ENCODE results near the gene SCG5.

The SCG5 gene

DNA sequence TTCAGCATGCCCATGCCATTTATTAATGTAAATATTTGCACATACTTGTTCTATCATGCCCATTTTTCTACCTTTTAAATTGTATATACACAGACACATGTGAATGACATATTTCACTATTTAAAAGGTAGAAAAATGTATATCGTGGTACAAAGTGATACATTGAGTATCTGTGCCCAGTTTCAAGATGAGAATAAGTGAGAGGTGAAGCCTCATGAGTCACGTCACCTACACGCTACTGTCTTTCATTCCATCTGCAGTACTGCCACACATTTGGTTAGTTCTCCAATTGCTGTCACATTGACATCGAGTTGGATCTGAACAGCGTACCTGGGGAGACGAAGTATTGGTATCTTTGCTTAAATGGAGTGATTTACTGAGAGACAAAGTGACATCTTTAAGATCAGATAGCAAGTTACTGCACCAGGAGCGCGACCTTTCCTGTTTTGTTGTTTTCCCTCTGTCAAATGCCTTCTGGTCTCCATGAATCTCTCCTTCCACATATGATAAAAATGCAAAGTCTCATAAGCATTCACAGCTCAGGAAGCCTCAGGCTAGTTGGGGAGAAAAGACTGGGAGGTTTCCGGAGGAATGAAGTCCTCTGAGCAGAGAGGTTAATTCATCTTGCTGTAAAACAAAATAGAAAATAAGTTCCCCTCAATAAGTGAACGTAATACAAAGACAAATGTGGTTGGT, 88.3 kb downstream of the SCG5 start:
- DNase-seq = no peak

DNA sequence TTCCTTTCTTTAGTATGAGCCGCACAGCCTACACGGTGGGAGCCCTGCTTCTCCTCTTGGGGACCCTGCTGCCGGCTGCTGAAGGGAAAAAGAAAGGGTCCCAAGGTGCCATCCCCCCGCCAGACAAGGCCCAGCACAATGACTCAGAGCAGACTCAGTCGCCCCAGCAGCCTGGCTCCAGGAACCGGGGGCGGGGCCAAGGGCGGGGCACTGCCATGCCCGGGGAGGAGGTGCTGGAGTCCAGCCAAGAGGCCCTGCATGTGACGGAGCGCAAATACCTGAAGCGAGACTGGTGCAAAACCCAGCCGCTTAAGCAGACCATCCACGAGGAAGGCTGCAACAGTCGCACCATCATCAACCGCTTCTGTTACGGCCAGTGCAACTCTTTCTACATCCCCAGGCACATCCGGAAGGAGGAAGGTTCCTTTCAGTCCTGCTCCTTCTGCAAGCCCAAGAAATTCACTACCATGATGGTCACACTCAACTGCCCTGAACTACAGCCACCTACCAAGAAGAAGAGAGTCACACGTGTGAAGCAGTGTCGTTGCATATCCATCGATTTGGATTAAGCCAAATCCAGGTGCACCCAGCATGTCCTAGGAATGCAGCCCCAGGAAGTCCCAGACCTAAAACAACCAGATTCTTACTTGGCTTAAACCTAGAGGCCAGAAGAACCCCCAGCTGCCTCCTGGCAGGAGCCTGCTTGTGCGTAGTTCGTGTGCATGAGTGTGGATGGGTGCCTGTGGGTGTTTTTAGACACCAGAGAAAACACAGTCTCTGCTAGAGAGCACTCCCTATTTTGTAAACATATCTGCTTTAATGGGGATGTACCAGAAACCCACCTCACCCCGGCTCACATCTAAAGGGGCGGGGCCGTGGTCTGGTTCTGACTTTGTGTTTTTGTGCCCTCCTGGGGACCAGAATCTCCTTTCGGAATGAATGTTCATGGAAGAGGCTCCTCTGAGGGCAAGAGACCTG, 89.5 kb downstream of the SCG5 start:
- DNase-seq = peak; percentile 64

DNA sequence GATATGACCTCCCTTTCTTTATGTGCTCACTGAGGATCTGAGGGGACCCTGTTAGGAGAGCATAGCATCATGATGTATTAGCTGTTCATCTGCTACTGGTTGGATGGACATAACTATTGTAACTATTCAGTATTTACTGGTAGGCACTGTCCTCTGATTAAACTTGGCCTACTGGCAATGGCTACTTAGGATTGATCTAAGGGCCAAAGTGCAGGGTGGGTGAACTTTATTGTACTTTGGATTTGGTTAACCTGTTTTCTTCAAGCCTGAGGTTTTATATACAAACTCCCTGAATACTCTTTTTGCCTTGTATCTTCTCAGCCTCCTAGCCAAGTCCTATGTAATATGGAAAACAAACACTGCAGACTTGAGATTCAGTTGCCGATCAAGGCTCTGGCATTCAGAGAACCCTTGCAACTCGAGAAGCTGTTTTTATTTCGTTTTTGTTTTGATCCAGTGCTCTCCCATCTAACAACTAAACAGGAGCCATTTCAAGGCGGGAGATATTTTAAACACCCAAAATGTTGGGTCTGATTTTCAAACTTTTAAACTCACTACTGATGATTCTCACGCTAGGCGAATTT, 91.2 kb downstream of the SCG5 start:
- DNase-seq = no peak

DNA sequence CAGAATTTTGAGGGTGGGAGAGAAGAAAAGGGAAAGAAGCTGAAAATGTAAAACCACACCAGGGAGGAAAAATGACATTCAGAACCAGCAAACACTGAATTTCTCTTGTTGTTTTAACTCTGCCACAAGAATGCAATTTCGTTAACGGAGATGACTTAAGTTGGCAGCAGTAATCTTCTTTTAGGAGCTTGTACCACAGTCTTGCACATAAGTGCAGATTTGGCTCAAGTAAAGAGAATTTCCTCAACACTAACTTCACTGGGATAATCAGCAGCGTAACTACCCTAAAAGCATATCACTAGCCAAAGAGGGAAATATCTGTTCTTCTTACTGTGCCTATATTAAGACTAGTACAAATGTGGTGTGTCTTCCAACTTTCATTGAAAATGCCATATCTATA, 91.8 kb downstream of the SCG5 start:
- DNase-seq = no peak

DNA sequence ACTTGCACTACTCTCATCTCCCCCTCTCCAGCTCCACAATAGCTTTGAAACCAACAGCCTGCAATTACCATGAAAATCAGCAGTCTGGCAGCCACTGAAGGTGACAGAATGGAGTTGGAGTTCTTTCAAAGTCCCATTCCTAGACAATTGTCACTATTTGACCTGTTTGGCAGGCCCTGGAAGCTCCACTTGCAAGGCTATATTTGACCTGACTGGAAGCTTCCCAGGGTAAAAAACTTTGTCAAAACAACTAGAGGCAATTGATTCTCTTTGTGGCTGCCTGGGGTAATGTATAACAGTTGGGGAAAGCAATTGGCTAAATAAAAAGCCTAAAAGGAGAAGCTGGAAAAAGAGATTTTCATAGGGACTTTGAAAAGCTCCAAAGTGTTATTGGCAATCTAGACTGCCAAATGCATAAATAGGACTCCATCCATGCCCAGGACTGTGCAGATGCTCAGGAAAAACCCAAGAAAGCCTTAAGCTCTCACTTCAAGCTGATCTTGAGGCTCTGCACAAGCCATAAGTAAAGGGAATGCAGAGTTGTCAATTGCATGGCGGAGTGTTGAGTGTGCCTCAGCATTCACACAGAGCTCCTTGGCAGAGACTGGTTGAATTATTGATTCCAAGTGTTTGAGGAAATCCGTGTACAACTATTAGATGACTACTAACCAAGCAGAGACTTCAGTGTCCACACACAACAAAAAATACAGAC, 94.6 kb downstream of the SCG5 start:
- DNase-seq = no peak

DNA sequence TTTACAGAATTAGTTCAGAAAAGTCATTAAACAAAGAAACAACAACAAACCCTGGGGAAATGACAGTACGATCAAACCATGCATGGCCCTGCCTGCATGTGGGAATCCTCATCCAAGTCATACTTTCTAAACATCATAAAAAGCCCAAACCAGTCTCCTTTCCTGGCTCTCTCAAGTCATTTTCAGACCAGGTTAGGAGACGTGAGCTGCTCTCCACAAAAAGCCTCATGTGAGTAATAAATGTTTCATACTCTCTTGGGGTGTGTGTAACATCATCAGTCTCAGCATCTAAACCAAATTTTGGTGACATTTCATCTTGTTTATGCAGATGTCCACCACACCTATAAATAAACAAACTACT, 95.2 kb downstream of the SCG5 start:
- DNase-seq = no peak

DNA sequence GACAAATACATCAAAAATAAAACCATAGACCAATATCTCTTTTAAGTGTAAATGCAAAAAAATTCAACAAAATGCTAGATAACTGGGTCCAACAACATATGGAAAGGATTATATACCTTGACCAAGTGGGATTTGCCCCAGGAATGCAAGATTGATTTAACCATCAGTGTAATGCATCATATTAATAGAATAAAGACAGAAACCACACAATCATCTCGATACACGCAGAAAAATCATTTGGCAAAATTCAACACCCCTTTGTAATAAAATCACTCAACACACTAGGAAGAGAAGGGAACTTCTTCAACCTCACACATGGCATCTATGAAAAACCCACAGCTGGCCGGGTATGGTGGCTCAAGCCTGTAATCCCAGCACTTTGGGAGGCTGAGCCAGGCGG, 95.8 kb downstream of the SCG5 start:
- no peak for DNase-seq

DNA sequence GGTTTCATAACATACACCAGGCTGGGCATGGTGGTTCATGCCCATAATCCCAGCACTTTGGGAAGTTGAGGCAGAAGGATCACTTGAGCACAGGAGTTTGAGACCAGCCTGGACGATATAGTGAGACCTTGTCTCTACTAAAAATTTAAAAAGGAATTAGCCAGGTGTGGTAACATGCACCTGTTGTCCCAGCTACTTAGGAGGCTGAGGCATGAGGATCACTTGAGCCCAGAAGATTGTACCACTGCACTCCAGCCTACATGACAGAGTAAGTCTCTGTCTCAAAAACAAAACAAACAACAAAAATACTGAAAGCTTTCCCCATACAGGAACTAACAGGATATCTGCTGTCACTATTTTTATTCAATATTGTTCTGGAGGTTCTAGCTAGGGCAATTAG, 97.2 kb downstream of the SCG5 start:
- no peak for DNase-seq

DNA sequence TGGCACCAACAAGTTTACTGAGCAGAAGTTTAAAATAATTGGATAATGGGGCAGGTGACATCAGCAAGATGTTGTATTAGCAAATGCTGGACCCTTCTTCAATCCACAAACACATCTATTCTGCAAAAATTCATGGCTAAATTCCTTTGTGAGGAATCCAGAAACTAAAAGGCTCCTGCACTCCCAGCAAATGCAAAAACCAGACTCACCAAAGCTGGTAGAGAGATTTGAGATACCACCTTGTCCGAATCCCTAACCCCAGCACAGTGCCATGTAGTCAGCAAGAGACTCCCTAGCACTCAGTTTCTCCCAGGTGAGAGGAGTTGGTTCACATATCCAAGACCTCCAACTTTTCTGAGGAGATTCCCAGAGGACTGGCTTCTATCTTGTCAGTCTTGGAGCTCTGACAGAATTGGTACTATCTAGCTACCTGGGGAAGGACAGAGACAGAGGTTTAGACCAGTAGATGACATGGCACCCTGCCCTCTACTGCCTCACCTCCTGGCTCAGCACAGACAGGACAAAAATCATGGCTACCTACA, 98.1 kb downstream of the SCG5 start:
- DNase-seq = no peak

DNA sequence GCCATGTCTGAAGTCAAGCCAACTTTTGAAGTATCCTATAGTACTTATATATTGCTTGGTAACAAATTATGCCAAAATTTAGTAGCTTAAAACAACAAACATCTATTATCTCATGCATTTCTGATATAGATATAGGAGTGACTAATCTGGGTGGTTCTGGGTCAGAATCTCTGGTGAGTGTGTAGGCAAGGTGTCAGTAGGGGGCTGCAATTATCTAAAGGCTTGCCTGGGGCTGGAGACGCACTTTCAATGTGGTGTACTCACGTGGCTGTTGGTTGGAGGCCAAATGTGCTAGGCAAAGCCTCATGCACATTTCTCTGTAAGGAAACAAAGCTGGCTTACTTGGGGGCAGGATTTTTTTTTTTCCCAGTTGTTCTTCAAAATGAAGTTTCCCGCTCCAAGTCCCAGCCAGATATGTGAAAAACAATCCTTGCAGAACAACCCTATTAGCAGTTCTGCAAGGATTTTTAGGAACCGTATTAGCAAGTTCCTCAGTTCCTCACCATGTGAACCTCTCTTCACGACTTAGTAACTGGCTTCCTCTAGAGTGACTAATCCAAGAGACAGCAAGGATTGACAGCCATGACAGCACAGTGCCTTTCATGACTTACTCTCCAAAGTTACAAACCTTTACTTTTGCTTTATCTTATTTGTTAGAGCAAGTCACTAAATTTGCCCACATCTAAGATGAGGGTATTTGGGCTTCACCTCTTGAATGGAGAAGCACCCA, 102.1 kb downstream of the SCG5 start:
- DNase-seq = no peak

DNA sequence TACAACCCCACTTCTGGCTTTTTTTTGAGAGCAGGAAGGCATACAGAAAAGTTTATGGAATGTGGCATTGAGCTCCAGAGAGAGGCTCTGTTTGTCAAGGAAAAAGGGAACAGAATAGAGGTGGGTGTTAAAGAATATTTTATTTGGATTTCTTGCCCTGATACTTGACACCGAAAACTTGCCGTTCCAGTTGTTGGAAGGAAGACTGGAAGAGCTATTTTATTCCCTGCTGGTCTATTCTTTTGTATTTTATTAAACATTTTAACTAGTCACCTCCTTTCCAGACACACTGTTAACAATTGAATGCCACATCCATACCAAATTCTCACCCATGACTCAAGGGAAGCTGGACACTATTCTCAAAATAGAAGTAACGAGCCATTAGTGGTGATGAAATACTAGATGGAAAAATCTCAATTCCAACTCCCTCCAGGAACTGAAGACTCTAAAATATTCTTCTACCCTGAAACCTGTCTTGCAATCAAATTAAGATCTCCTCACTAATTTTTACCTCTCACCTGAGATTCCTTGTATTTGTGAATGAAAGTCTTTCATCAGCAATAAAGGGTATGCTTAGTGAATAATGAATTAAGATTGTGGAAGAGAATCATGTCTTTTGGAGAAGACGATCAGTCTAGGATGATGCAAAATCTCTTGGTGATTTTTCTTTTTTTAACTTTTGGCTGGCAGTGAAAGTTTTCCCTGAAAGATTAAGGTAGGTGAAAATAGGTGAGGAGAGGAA, 104.8 kb downstream of the SCG5 start:
- DNase-seq = no peak
